Epithelial cell of esophagus (primary cell): ENCODE data around the gene ROPN1L.

Experiments
- DNase-seq: peaks from one replicate; pipeline ENCODE4 v3.0.0; 2010; ENCODE audit warnings: low read depth
- H3K4me3 ChIP-seq: 2 replicates; pipeline ENCODE4 v1.5.1; 2011; ENCODE audit warnings: mild to moderate bottlenecking, low read length, control low read depth
- TF ChIP-seq, protein P1 (sequence below): IDR thresholded peaks from 2 replicates; pipeline ENCODE4 v1.5.1; 2011; ENCODE audit warnings: low read depth, mild to moderate bottlenecking, low read length, control low read depth, inconsistent platforms; ENCODE audit not compliant: insufficient read depth; ENCODE audit errors: missing control alignments

ROPN1L gene

DNA sequence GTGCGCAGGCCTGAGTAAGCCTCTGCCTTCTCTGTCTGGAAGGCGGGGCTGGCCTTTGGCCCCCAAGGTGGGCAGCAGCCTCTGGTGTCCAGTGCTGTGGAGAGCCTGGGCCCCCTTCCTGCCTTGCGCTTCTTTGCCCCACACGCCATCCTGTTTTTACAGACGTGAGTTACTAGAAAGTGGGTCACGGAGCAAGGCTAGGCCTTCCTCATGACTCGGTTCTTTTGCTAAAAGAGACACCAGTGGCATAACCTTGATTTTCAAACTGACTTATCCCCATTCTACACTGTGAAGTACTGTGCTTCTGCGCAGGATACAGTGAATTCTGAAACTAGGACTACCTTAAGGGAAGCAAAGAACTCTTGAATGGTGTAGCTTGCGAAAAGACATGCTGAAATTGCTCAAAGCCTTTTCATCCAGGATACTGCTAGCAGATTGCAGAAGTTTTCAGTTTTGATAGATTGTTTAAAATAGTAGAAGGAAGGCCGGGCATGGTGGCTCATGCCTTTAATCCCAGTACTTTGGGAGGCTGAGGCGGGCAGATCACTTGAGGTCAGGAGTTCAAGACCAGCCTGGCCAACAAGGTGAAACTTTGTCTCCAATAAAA is 7.2 kb downstream of the ROPN1L start:
- no peak overlapping the region for H3K4me3 ChIP-seq
- DNase-seq = no peak
- TF ChIP-seq, protein P1, sequence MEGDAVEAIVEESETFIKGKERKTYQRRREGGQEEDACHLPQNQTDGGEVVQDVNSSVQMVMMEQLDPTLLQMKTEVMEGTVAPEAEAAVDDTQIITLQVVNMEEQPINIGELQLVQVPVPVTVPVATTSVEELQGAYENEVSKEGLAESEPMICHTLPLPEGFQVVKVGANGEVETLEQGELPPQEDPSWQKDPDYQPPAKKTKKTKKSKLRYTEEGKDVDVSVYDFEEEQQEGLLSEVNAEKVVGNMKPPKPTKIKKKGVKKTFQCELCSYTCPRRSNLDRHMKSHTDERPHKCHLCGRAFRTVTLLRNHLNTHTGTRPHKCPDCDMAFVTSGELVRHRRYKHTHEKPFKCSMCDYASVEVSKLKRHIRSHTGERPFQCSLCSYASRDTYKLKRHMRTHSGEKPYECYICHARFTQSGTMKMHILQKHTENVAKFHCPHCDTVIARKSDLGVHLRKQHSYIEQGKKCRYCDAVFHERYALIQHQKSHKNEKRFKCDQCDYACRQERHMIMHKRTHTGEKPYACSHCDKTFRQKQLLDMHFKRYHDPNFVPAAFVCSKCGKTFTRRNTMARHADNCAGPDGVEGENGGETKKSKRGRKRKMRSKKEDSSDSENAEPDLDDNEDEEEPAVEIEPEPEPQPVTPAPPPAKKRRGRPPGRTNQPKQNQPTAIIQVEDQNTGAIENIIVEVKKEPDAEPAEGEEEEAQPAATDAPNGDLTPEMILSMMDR = no peak

DNA sequence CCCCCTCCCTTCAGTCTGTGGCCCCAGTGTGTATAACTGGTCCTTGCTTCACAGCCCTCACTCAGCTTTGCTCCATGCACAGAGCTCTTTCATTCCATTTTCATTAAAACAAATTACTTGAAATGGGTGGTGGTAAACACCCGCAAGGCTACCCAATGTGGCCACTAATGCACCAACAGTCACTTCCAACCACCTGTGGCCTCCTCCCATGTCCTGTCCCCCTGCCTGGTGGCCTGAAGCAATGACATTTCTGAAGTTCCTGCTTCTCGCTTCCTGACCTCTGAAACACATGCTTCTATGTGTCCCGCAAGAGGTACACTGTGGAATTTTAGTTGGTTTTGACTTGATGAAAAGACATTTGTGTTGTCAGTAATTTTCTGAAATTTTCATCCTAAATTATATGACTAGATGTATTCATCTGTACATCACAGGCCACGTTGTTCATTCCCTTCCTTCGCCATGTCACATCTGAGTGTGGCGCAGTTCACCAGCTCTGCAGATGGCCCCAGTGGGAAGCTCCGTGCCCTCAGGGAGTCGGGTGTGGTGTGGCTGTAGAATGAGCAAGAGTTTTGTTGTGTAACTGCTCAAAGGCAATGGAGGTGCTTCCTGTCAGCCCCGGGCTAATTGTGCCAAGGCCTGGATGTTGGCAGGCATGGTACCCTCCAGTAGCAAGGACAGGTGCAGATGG is 9.6 kb downstream of the ROPN1L start:
- TF ChIP-seq, protein P1 = no peak
- DNase-seq = peak; percentile 50
- H3K4me3 ChIP-seq = no peak overlapping the region

DNA sequence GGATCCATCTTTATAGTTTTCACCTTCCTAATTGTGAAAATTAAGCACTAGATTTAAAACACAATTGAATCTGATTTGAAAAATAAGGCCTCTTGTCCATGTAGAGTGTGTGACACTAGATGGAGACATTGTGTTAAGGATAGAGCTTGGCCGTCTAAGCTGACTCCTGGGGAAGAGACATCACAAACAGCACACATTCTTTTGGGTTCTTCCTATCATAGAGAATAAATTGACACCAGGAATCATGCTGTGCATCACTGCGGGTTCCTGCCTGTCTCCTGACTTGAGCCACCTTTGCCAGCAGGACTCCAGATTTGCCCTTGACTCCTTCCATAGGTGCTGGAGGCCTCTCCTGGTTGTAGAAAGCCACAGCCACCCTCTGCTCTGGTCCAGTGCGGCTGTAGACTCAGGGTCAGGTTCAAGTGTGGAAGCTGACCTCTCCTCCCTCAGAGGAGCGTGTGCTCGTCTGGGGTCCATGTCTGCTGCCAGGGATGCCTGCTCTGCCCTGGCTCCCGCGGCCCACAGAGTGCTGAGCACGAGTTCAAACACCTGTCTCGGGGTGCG is 11.2 kb downstream of the ROPN1L start:
- TF ChIP-seq, protein P1 = peak; percentile 86
- DNase-seq = peak; percentile 88

DNA sequence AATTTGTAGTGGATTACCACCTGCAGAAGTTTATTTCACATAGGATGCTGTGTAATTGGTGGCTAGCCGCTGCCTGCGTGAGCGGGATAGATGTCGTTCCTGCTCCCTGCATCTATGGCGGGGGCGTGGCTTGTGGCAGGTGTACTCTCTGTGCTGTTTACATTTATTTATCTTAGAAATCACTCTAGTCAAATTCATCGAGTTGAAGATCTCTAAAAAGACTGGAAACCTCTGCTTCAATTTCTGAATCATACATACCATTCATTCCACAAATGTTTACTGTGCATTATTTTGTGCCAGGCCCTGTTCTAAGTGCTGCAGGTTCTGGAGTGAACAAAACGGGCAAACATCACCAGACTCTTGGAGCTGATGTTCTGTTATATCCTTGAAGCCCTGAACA is 11.9 kb downstream of the ROPN1L start:
- no peak overlapping the region for H3K4me3 ChIP-seq
- peak; percentile 53 for DNase-seq
- TF ChIP-seq, protein P1 = no peak

More for the DNA sequence above, 11.2 kb downstream of the ROPN1L start:
- H3K4me3 ChIP-seq = no peak overlapping the region

DNA sequence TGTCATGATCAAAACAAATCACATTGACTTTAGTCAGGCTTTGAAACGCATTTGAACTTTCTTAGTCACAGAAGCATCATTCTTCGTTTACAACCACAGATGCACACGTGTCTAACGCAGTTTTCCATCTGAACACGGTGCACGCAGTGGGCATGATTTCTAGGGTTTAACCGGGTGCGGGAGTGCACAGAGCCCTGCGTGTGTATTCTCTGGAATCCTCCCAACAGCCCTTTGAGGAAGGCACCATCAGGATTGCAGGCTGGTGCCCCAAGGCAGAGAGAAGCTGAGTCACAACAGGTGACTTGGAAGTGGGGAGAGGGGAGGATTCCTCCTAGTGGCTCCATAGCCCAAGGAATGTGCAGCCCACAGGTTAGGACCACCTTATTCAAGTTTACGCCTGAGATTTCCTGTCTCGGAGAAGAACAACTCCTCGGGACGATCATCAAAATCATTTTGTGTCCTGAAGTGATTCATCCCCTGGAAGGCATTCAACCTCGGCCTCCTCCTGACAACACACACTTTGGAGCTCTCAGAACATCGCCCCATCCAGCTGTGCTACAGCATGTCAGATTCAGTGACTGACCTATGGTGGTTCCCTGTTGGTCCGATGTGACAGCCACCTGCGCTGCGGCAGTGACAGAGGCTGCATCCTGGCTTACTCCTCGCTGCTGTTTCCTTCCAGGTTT is 13.1 kb downstream of the ROPN1L start:
- DNase-seq = peak; percentile 78
- TF ChIP-seq, protein P1 = no peak
- H3K4me3 ChIP-seq = no peak overlapping the region

DNA sequence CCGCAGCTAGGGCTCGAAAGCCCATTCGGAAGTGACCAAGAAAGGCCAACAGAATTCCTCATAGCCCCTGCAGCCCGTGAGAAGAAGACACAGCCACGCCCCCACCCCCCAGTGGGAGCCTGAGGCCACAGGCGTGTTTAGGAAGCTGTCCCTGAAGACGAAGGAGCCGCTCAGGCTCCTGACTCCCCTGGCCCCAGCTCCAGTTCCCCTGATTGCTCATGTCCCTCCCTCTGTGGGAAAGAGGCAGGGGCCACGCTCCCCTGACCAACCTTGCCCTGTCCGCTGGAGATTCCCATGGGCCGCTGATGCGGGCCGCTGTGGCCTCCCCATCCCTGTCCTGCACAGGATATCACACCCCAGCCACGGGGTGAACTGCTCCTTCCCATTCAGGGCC is 13.6 kb downstream of the ROPN1L start:
- no peak overlapping the region for H3K4me3 ChIP-seq
- TF ChIP-seq, protein P1 = no peak
- DNase-seq = no peak
